IMR-90 (cell line): Measurements from ENCODE around the gene EPAS1. TPM values are rescaled to one million over a fixed set of nuclear protein-coding genes. Genes with fewer than 3 reads are reported as not detected.

Experiments used
- ATAC-seq: fragments of 200-7000 bp; cut with Tn5 transposase; 2 replicates; pipeline ENCODE4 v1.9.1; 2020; ENCODE audit warnings: low read depth, mild to moderate bottlenecking, moderate library complexity
- BruUV-seq: library from RNA; stranded (reverse); fragments of 400-500 nt; replicated peaks from 2 replicates; lab custom pipeline; 2021; lab: Mats Ljungman, UMichigan
- CTCF ChIA-PET: fragments of 300-600 bp; formaldehyde crosslinking; extraction: SDS; loops from one replicate; lab custom pipeline; 2021; ENCODE audit warnings: antibody characterized with exemption; lab: Yijun Ruan, JAX
- POLR2A ChIA-PET: fragments of 300-600 bp; sonication (Branson Sonifier 250); formaldehyde crosslinking; loops from one replicate; lab custom pipeline; 2022; ENCODE audit warnings: antibody characterized with exemption; ENCODE audit not compliant: unreplicated experiment; lab: Charles Lee
- DNase-seq: peaks from one replicate; pipeline ENCODE4 v3.0.0; 2013
- H2AFZ ChIP-seq: replicated peaks from 2 replicates; pipeline ENCODE3; 2013; ENCODE audit warnings: low read length, mild to moderate bottlenecking; ENCODE audit not compliant: poor library complexity
- H2AK5ac ChIP-seq: 2 replicates; pipeline ENCODE4 v1.6.1; 2013; ENCODE audit warnings: low read depth, low read length, inconsistent platforms
- H2AK9ac ChIP-seq: replicated peaks from 2 replicates; pipeline ENCODE3; 2013; ENCODE audit warnings: mild to moderate bottlenecking, low read depth, low read length, moderate library complexity; ENCODE audit not compliant: poor library complexity
- H2BK120ac ChIP-seq: 2 replicates; pipeline ENCODE4 v1.6.1; 2013; ENCODE audit warnings: low read depth, low read length, inconsistent platforms
- H2BK15ac ChIP-seq: 3 replicates; pipeline ENCODE4 v1.6.1; 2013; ENCODE audit warnings: low read depth, low read length, inconsistent platforms
- H2BK20ac ChIP-seq: 2 replicates; pipeline ENCODE4 v1.6.1; 2013; ENCODE audit warnings: low read depth, mild to moderate bottlenecking, inconsistent platforms, low read length, moderate library complexity
- H2BK5ac ChIP-seq: 2 replicates; pipeline ENCODE4 v1.6.1; 2013; ENCODE audit warnings: mild to moderate bottlenecking, low read depth, low read length, inconsistent platforms; ENCODE audit not compliant: poor library complexity, severe bottlenecking
- H3K14ac ChIP-seq: replicated peaks from 2 replicates; pipeline ENCODE4 v1.6.1; 2013; ENCODE audit warnings: low read depth, low read length, inconsistent platforms
- H3K18ac ChIP-seq: 2 replicates; pipeline ENCODE4 v1.6.1; 2013; ENCODE audit warnings: low read depth, low read length, control low read depth
- H3K23ac ChIP-seq: 2 replicates; pipeline ENCODE4 v1.6.1; 2013; ENCODE audit warnings: low read depth, low read length, inconsistent platforms
- H3K27ac ChIP-seq: 2 replicates; pipeline ENCODE4 v1.5.1; 2013; ENCODE audit warnings: mild to moderate bottlenecking, control low read depth, low read length; ENCODE audit not compliant: insufficient read depth
- H3K27me3 ChIP-seq: 2 replicates; pipeline ENCODE4 v1.6.1; 2013; ENCODE audit warnings: low read length; ENCODE audit not compliant: control insufficient read depth, insufficient read depth
- H3K36me3 ChIP-seq: 2 replicates; pipeline ENCODE4 v1.6.1; 2013; ENCODE audit warnings: low read length, mixed read lengths; ENCODE audit not compliant: control insufficient read depth, insufficient read depth
- H3K4ac ChIP-seq: 2 replicates; pipeline ENCODE4 v1.6.1; 2013; ENCODE audit warnings: low read depth, low read length, inconsistent platforms
- H3K4me1 ChIP-seq: 2 replicates; pipeline ENCODE4 v1.6.1; 2013; ENCODE audit warnings: low read length, mixed read lengths; ENCODE audit not compliant: control insufficient read depth, insufficient read depth
- H3K4me2 ChIP-seq: 2 replicates; pipeline ENCODE4 v1.6.1; 2013; ENCODE audit warnings: low read depth, mild to moderate bottlenecking, control low read depth, low read length, moderate library complexity
- H3K4me3 ChIP-seq: 2 replicates; pipeline ENCODE4 v1.5.1; 2013; ENCODE audit warnings: low read depth, mild to moderate bottlenecking, control low read depth, low read length, moderate library complexity; ENCODE audit not compliant: insufficient read depth
- H3K56ac ChIP-seq: 2 replicates; pipeline ENCODE4 v1.6.1; 2013; ENCODE audit warnings: low read length, inconsistent platforms; ENCODE audit not compliant: insufficient read depth; ENCODE audit errors: extremely low read depth
- H3K79me1 ChIP-seq, 2 experiments: 2 replicates each; pipeline ENCODE4 v1.6.1; 2013; ENCODE audit warnings: low read length in 2 of 2, inconsistent platforms in 1 of 2, low read depth in 1 of 2
- H3K9ac ChIP-seq: 2 replicates; pipeline ENCODE4 v1.6.1; 2013; ENCODE audit warnings: low read depth, low read length, control low read depth
- H3K9me1 ChIP-seq: 2 replicates; pipeline ENCODE4 v1.6.1; 2013; ENCODE audit warnings: low read length, inconsistent platforms; ENCODE audit not compliant: insufficient read depth
- H3K9me3 ChIP-seq: 2 replicates; pipeline ENCODE4 v1.6.1; 2013; ENCODE audit warnings: low read length; ENCODE audit not compliant: control insufficient read depth, insufficient read depth
- H4K20me1 ChIP-seq: 2 replicates; pipeline ENCODE4 v1.6.1; 2013; ENCODE audit warnings: low read length, inconsistent platforms; ENCODE audit not compliant: insufficient read depth
- H4K5ac ChIP-seq: 2 replicates; pipeline ENCODE4 v1.6.1; 2013; ENCODE audit warnings: mild to moderate bottlenecking, low read depth, low read length, control low read depth
- H4K8ac ChIP-seq, 2 experiments: 2 replicates each; pipeline ENCODE4 v1.6.1; 2013; ENCODE audit warnings: low read depth in 2 of 2, low read length in 2 of 2, control low read depth in 1 of 2, inconsistent platforms in 1 of 2
- H4K91ac ChIP-seq: 2 replicates; pipeline ENCODE4 v1.6.1; 2013; ENCODE audit warnings: low read depth, low read length, inconsistent platforms; ENCODE audit not compliant: insufficient read depth
- CHD1 ChIP-seq: IDR thresholded peaks from 2 replicates; pipeline ENCODE4 v1.6.1; 2012; ENCODE audit warnings: low read depth, low read length, improper control_type of control experiment
- FOS ChIP-seq: fragments of 150-350 bp; IDR thresholded peaks from 2 replicates; pipeline ENCODE4 v1.6.1; 2016; ENCODE audit warnings: low read depth, low read length
- MAZ ChIP-seq: IDR thresholded peaks from 2 replicates; pipeline ENCODE4 v1.6.1; 2012; ENCODE audit warnings: low read depth, mild to moderate bottlenecking, low read length, improper control_type of control experiment, moderate library complexity, borderline replicate concordance
- NFE2L2 ChIP-seq: fragments of 150-350 bp; IDR thresholded peaks from 2 replicates; pipeline ENCODE4 v1.6.1; 2016; ENCODE audit warnings: low read depth, mild to moderate bottlenecking, low read length
- RCOR1 ChIP-seq: IDR thresholded peaks from 2 replicates; pipeline ENCODE4 v1.6.1; 2012; ENCODE audit warnings: mild to moderate bottlenecking, low read length, improper control_type of control experiment; ENCODE audit not compliant: insufficient replicate concordance
- SMC3 ChIP-seq: fragments of 150-350 bp; IDR thresholded peaks from 2 replicates; pipeline ENCODE4 v1.6.1; 2016; ENCODE audit warnings: low read depth, mild to moderate bottlenecking, antibody characterized with exemption, low read length, moderate library complexity
- WGBS, 2 experiments: methylation state at CpG; one replicate each; pipeline versions ENCODE4 v1.1.5 to v1.1.7; 2013; ENCODE audit warnings: missing lambda C conversion rate in 2 of 2; ENCODE audit not compliant: insufficient read length in 1 of 2; ENCODE audit errors: extremely low coverage in 2 of 2; 5-methylcytosine and 5-hydroxymethylcytosine counted together
- dilution Hi-C: fragments of 300-500 bp; cut with HindIII; formaldehyde crosslinking; loops from one replicate; pipeline ENCODE4 v1.14.3; 2018; ENCODE audit warnings: low sequenced_read_pairs; ENCODE audit not compliant: unreplicated experiment
- in situ Hi-C: fragments of 300-500 bp; cut with MboI; formaldehyde crosslinking; loops from 3 replicates; pipeline ENCODE4 v1.14.3; 2019; ENCODE audit warnings: low sequenced_read_pairs, inconsistent platforms, mixed read lengths
- intact Hi-C: fragments of 100-400 bp; cut with micrococcal nuclease; formaldehyde crosslinking; loops from 2 replicates; pipeline ENCODE4 v1.10.0; 2022
- polyA plus RNA-seq, 3 experiments: library from polyadenylated mRNA; depleted of rRNA; stranded (reverse); fragments of >200 nt; gene quantifications; 2 replicates each; pipeline ENCODE4 v1.2.3, GENCODE V29; 2012; ENCODE audit warnings: low replicate concordance in 1 of 3
- total RNA-seq: library from RNA; depleted of rRNA; stranded (reverse); fragments of >200 nt; gene quantifications from 2 replicates; pipeline ENCODE4 v1.2.3, GENCODE V29; 2012
- TF ChIP-seq, protein P1 (sequence below): fragments of 150-350 bp; IDR thresholded peaks from 2 replicates; pipeline ENCODE4 v1.6.1; 2016; ENCODE audit warnings: low read depth, mild to moderate bottlenecking, low read length, moderate library complexity, borderline replicate concordance

The EPAS1 gene
- total and polyA plus RNA-seq, 2 of the 4 experiments (the other 2 are of a cell fraction): 40.7 to 120 TPM

- H4K8ac ChIP-seq: no peak overlapping the region
- ChIA-PET POLR2A (no interaction called here), CTCF (no interaction called here)
- WGBS, 2 experiments: no CpG with 5 or more reads among the region's 6 CpGs
- in situ Hi-C loops: loop anchor here (25.0 kb wide), 1 partner anchor 346 kb away; no protein-coding TSS in a partner anchor
- H3K79me1 ChIP-seq: peaks cover 44 to 91% of the 10 kb centered on the region in 2 experiments
- H3K4me2 ChIP-seq: no peak overlapping the region
- no peak overlapping the region for H2BK15ac ChIP-seq
- no peak overlapping the region for H3K9ac ChIP-seq
- H3K23ac ChIP-seq: no peak overlapping the region
- no peaks in the 10 kb centered on the region for H3K9me3 ChIP-seq
- no peak overlapping the region for H2BK20ac ChIP-seq
- ATAC-seq (no peak), DNase-seq (no peak)
- H2AK9ac ChIP-seq: no peak overlapping the region
- no peak overlapping the region for H3K27ac ChIP-seq
- no peaks in the 10 kb centered on the region for H3K27me3 ChIP-seq
- H3K36me3 ChIP-seq: peaks cover 76% of the 10 kb centered on the region
- H3K4ac ChIP-seq: no peak overlapping the region
- no peak overlapping the region for H2BK5ac ChIP-seq
- dilution Hi-C loops: no loop called here
- H2AFZ ChIP-seq: no peak overlapping the region
- no peak overlapping the region for H3K18ac ChIP-seq
- H3K9me1 ChIP-seq: peaks cover 43% of the 10 kb centered on the region
- H3K4me3 ChIP-seq: no peak overlapping the region
- H3K14ac ChIP-seq: no peak overlapping the region
- no TSS peak for BruUV-seq
- no peak overlapping the region for H2AK5ac ChIP-seq
- peaks cover 36% of the 10 kb centered on the region for H4K20me1 ChIP-seq
- no peak overlapping the region for H3K56ac ChIP-seq
- H2BK120ac ChIP-seq: no peak overlapping the region
- no peak overlapping the region for H4K5ac ChIP-seq
- peaks cover 12% of the 10 kb centered on the region for H3K4me1 ChIP-seq
- no peak for TF ChIP-seq SMC3
- no peak for TF ChIP-seq RCOR1
- no peak for TF ChIP-seq MAZ
- TF ChIP-seq NFE2L2: no peak
- TF ChIP-seq CHD1: no peak
- TF ChIP-seq, protein P1, sequence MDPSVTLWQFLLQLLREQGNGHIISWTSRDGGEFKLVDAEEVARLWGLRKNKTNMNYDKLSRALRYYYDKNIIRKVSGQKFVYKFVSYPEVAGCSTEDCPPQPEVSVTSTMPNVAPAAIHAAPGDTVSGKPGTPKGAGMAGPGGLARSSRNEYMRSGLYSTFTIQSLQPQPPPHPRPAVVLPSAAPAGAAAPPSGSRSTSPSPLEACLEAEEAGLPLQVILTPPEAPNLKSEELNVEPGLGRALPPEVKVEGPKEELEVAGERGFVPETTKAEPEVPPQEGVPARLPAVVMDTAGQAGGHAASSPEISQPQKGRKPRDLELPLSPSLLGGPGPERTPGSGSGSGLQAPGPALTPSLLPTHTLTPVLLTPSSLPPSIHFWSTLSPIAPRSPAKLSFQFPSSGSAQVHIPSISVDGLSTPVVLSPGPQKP: no peak
- TF ChIP-seq FOS: no peak
- intact Hi-C loops: no loop called here
- no peak overlapping the region for H4K91ac ChIP-seq
These were observed 61.5 kb downstream of the EPAS1 start for GRCh38 chr2:46358713-46359112.
